H1 (cell line): Measurements from ENCODE around the gene ZMYND12. TPM values are rescaled to one million over a fixed set of nuclear protein-coding genes. Genes with fewer than 3 reads are reported as not detected.

Experiments
- CTCF ChIA-PET: fragments of 300-600 bp; sonication (Branson Sonifier 250); formaldehyde crosslinking; loops from one replicate; lab custom pipeline; 2021; ENCODE audit not compliant: partially characterized antibody; lab: Charles Lee
- POLR2A ChIA-PET: fragments of 300-600 bp; sonication (Branson Sonifier 250); formaldehyde crosslinking; loops from one replicate; lab custom pipeline; 2021; ENCODE audit warnings: inconsistent platforms; ENCODE audit not compliant: partially characterized antibody; lab: Charles Lee
- DNase-seq, 2 experiments: peaks; one replicate each; pipeline versions ENCODE4 v3.0.0 to v3.0.0-alpha.2; 2010 to 2022; ENCODE audit warnings: low spot score in 2 of 2, low read depth in 1 of 2, mixed read lengths in 1 of 2
- FAIRE-seq: peaks from 2 replicates; lab custom pipeline; 2011; peaks lifted over from hg19 to GRCh38; lab: Jason Lieb, UNC
- H2AFZ ChIP-seq: 2 replicates; pipeline ENCODE4 v1.8.1; 2012; ENCODE audit warnings: low read length, inconsistent platforms
- H2AK5ac ChIP-seq: 2 replicates; pipeline ENCODE4 v1.6.1; 2013; ENCODE audit warnings: low read depth, low read length
- H2BK120ac ChIP-seq: replicated peaks from 2 replicates; pipeline ENCODE3; 2013; ENCODE audit warnings: low read depth, low read length, inconsistent platforms
- H2BK12ac ChIP-seq: 2 replicates; pipeline ENCODE4 v1.6.1; 2013; ENCODE audit warnings: low read depth, low read length
- H2BK15ac ChIP-seq: 2 replicates; pipeline ENCODE4 v1.6.1; 2013; ENCODE audit warnings: low read length
- H2BK20ac ChIP-seq: 2 replicates; pipeline ENCODE4 v1.6.1; 2013; ENCODE audit warnings: low read length
- H2BK5ac ChIP-seq: 2 replicates; pipeline ENCODE4 v1.6.1; 2013; ENCODE audit warnings: low read depth, low read length
- H3K14ac ChIP-seq: 2 replicates; pipeline ENCODE4 v1.6.1; 2013; ENCODE audit warnings: inconsistent platforms; ENCODE audit not compliant: insufficient read length
- H3K18ac ChIP-seq: 2 replicates; pipeline ENCODE4 v1.6.1; 2013; ENCODE audit warnings: low read length; ENCODE audit errors: extremely low read depth
- H3K23ac ChIP-seq: 2 replicates; pipeline ENCODE4 v1.6.1; 2013; ENCODE audit warnings: inconsistent platforms; ENCODE audit not compliant: insufficient read length
- H3K23me2 ChIP-seq: 2 replicates; pipeline ENCODE4 v1.6.1; 2013; ENCODE audit warnings: low read depth, low read length
- H3K27ac ChIP-seq: 2 replicates; pipeline ENCODE4 v1.6.1; 2011; ENCODE audit warnings: low read depth, low read length, inconsistent platforms
- H3K27me3 ChIP-seq, 4 experiments: replicated peaks in 1 of 4; 1 replicate in 1 of 4; 2 replicates in 3 of 4; pipeline versions ENCODE4 v1.6.1 to v1.8.1; 2011 to 2013; ENCODE audit warnings: low read length in 3 of 4, mild to moderate bottlenecking in 3 of 4, inconsistent platforms in 2 of 4, mixed read lengths in 2 of 4, moderate library complexity in 1 of 4; ENCODE audit not compliant: control insufficient read depth in 3 of 4, insufficient read depth in 3 of 4; ENCODE audit errors: extremely low read depth in 1 of 4
- H3K36me3 ChIP-seq, 4 experiments: 2 replicates each; pipeline versions ENCODE4 v1.6.1 to v1.8.1; 2011 to 2013; ENCODE audit warnings: mild to moderate bottlenecking in 4 of 4, low read length in 3 of 4, moderate library complexity in 2 of 4, control low read depth in 1 of 4, inconsistent platforms in 1 of 4; ENCODE audit not compliant: insufficient read depth in 4 of 4, control insufficient read depth in 2 of 4
- H3K4ac ChIP-seq: replicated peaks from 2 replicates; pipeline ENCODE3; 2013; ENCODE audit warnings: low read length, low read depth, mixed read lengths, inconsistent platforms; ENCODE audit not compliant: insufficient read length
- H3K4me1 ChIP-seq, 4 experiments: replicated peaks in 1 of 4; 1 replicate in 1 of 4; 2 replicates in 3 of 4; pipeline versions ENCODE4 v1.6.1 to v1.8.1; 2011 to 2013; ENCODE audit warnings: low read length in 3 of 4, inconsistent platforms in 2 of 4, mixed read lengths in 1 of 4; ENCODE audit not compliant: insufficient read depth in 4 of 4, control insufficient read depth in 3 of 4
- H3K4me2 ChIP-seq, 2 experiments: 2 replicates each; pipeline versions ENCODE4 v1.6.1 to v1.8.1; 2011 to 2013; ENCODE audit warnings: low read depth in 2 of 2, low read length in 2 of 2, control low read depth in 1 of 2, inconsistent platforms in 1 of 2, mild to moderate bottlenecking in 1 of 2; ENCODE audit not compliant: insufficient read depth in 1 of 2
- H3K4me3 ChIP-seq, 4 experiments: fragments of 200-600, 300-600 bp in 1 of 4; sonication (generic), shearing (Covaris generic), sonication (Bioruptor Twin) in 1 of 4; 2 replicates each; pipeline versions ENCODE4 v1.5.1 to v1.8.1; 2011 to 2016; ENCODE audit warnings: low read length in 4 of 4, low read depth in 3 of 4, control low read depth in 2 of 4, inconsistent platforms in 2 of 4, mild to moderate bottlenecking in 2 of 4, mixed read lengths in 1 of 4, moderate library complexity in 1 of 4; ENCODE audit not compliant: insufficient read depth in 2 of 4; ENCODE audit errors: extremely low read depth in 1 of 4
- H3K56ac ChIP-seq: replicated peaks from 2 replicates; pipeline ENCODE3; 2013; ENCODE audit warnings: low read depth, mild to moderate bottlenecking, mixed read lengths, low read length, inconsistent platforms; ENCODE audit not compliant: insufficient read length
- H3K79me1 ChIP-seq: 2 replicates; pipeline ENCODE4 v1.6.1; 2013; ENCODE audit warnings: low read depth, low read length, control low read depth
- H3K79me2 ChIP-seq, 2 experiments: 2 replicates each; pipeline versions ENCODE4 v1.6.1 to v1.8.1; 2012 to 2013; ENCODE audit warnings: low read length in 2 of 2, mild to moderate bottlenecking in 2 of 2, inconsistent platforms in 1 of 2; ENCODE audit not compliant: insufficient read depth in 2 of 2, control insufficient read depth in 1 of 2
- H3K9ac ChIP-seq, 4 experiments: replicated peaks in 1 of 4; 1 replicate in 1 of 4; 2 replicates in 3 of 4; pipeline versions ENCODE4 v1.6.1 to v1.8.1; 2011 to 2013; ENCODE audit warnings: low read depth in 3 of 4, low read length in 3 of 4, control low read depth in 2 of 4, mild to moderate bottlenecking in 2 of 4, moderate library complexity in 2 of 4, inconsistent platforms in 1 of 4; ENCODE audit errors: extremely low read depth in 1 of 4
- H3K9me3 ChIP-seq, 2 experiments: 2 replicates each; pipeline versions ENCODE4 v1.6.1 to v1.8.1; 2012 to 2013; ENCODE audit warnings: mild to moderate bottlenecking in 2 of 2, moderate library complexity in 2 of 2, control low read depth in 1 of 2, inconsistent platforms in 1 of 2, low read depth in 1 of 2, low read length in 1 of 2, mixed read lengths in 1 of 2; ENCODE audit not compliant: insufficient read depth in 2 of 2
- H4K20me1 ChIP-seq, 2 experiments: replicated peaks in 1 of 2; 2 replicates each; pipeline versions ENCODE3 to v1.8.1; 2011 to 2013; ENCODE audit warnings: inconsistent platforms in 2 of 2, low read length in 2 of 2, mild to moderate bottlenecking in 1 of 2; ENCODE audit not compliant: insufficient read depth in 2 of 2, control insufficient read depth in 1 of 2
- H4K5ac ChIP-seq: 2 replicates; pipeline ENCODE4 v1.6.1; 2013; ENCODE audit warnings: low read length, low read depth, mixed read lengths, inconsistent platforms; ENCODE audit not compliant: insufficient read length
- H4K8ac ChIP-seq: 2 replicates; pipeline ENCODE4 v1.8.0; 2013; ENCODE audit warnings: mild to moderate bottlenecking, moderate library complexity, low read length, inconsistent platforms; ENCODE audit not compliant: insufficient read depth; ENCODE audit errors: extremely low read depth
- H4K91ac ChIP-seq: replicated peaks from 2 replicates; pipeline ENCODE3; 2013; ENCODE audit warnings: low read length, mixed read lengths, inconsistent platforms; ENCODE audit not compliant: insufficient read length
- BACH1 ChIP-seq: IDR thresholded peaks from 2 replicates; pipeline ENCODE4 v1.6.1; 2012; ENCODE audit warnings: low read length, improper control_type of control experiment
- YY1 ChIP-seq: IDR thresholded peaks from 2 replicates; pipeline ENCODE4 v1.6.1; 2011; ENCODE audit warnings: low read depth, mild to moderate bottlenecking, low read length
- WGBS, 2 experiments: shearing (Covaris generic) in 1 of 2; methylation state at CpG; one replicate each; pipeline versions ENCODE4 v1.1.6 to v1.1.7; 2013 to 2015; ENCODE audit warnings: low lambda C conversion rate in 2 of 2, mixed read lengths in 2 of 2, inconsistent platforms in 1 of 2, low coverage in 1 of 2, missing lambda C conversion rate in 1 of 2; ENCODE audit not compliant: insufficient replicate concordance in 2 of 2, insufficient coverage in 1 of 2, insufficient read length in 1 of 2; ENCODE audit errors: extremely low coverage in 1 of 2, missing lambda C conversion rate in 1 of 2; 5-methylcytosine and 5-hydroxymethylcytosine counted together
- polyA plus RNA-seq, 7 experiments: library from polyadenylated mRNA; depleted of rRNA in 3 of 7; stranded (reverse) in 5 of 7; unstranded in 2 of 7; fragments of >200 nt in 5 of 7; fragments of 200-250 nt in 2 of 7; gene quantifications; 1 replicate in 5 of 7; 2 replicates in 1 of 7; 4 replicates in 1 of 7; pipeline versions ENCODE4 v1.2.1 to v1.2.3, GENCODE V29; 2011 to 2013; ENCODE audit warnings: missing spikeins in 2 of 7, mixed read lengths in 2 of 7
- total RNA-seq: library from RNA; stranded (reverse); fragmentation: NEBNext Ultra II Directional; extraction: Animal tissue kit (Norgen Biotek cat#: 25700); gene quantifications from 2 replicates; pipeline ENCODE4 v1.2.1, GENCODE V29; 2021

Gene ZMYND12
- total and polyA plus RNA-seq, 2 of the 8 experiments (the other 6 are each of a cell fraction or from before 2014, with no cell fraction given), result 0.62 TPM; not detected in 1

GRCh38 chr1:42490237-42490636 lies 34.4 kb upstream of the ZMYND12 start:
- POLR2A ChIA-PET, result no interaction called here
- FAIRE-seq (no peak), DNase-seq (no peak)
- Histone ChIP-seq H3K27me3 (no peaks in the 10 kb centered on the region), H2AK5ac (no peak overlapping the region), H3K14ac (no peak overlapping the region), H4K91ac (no peak overlapping the region), H3K9ac (no peak overlapping the region), H3K23me2 (no peaks in the 10 kb centered on the region), H3K56ac (no peak overlapping the region), H3K4me2 (no peak overlapping the region), H3K79me2 (no peaks in the 10 kb centered on the region), H2AFZ (no peak overlapping the region), H4K8ac (no peak overlapping the region), H3K18ac (no peak overlapping the region), H3K27ac (no peak overlapping the region), H2BK120ac (no peak overlapping the region), H3K4me3 (no peak overlapping the region), H3K23ac (no peak overlapping the region), H3K4me1 (no peaks in the 10 kb centered on the region), H3K79me1 (no peaks in the 10 kb centered on the region), H3K4ac (no peak overlapping the region), H2BK20ac (no peak overlapping the region), H2BK15ac (no peak overlapping the region), H2BK12ac (no peak overlapping the region), H2BK5ac (no peak overlapping the region), H3K36me3 (no peaks in the 10 kb centered on the region), H3K9me3 (no peaks in the 10 kb centered on the region), H4K5ac (no peak overlapping the region), H4K20me1 (no peaks in the 10 kb centered on the region)
- 95% methylated on average over 3 of the region's 3 CpGs; no CpG with 5 or more reads in 1 of the 2 experiments for WGBS, 2 experiments
- CTCF ChIA-PET, result interaction anchor here (1.2 kb wide), 1 partner anchor 43 kb away, joined by 3 read pairs; no protein-coding TSS in a partner anchor
- TF ChIP-seq BACH1 (no peak), YY1 (no peak)
